DOHH2 (cell line): Measurements from ENCODE around the gene SUCO.

Source experiments
- H3F3A ChIP-seq: fragments of 200-600 bp; sonication (generic), shearing (Covaris generic); 2 replicates; pipeline ENCODE4 v1.6.0; 2016; ENCODE audit warnings: antibody characterized with exemption, mild to moderate bottlenecking; ENCODE audit not compliant: control insufficient read depth, insufficient read depth
- H3K27ac ChIP-seq: fragments of 200-600 bp; sonication (generic); 2 replicates; pipeline ENCODE4 v1.5.1; 2014; ENCODE audit warnings: low read depth, mild to moderate bottlenecking, low read length, moderate library complexity
- H3K27me3 ChIP-seq: fragments of 200-600 bp; sonication (generic); 2 replicates; pipeline ENCODE4 v1.6.1; 2014; ENCODE audit warnings: mild to moderate bottlenecking, low read length, mixed read lengths; ENCODE audit not compliant: control insufficient read depth
- H3K36me3 ChIP-seq: fragments of 200-600 bp; sonication (generic); 2 replicates; pipeline ENCODE4 v1.6.1; 2014; ENCODE audit warnings: mild to moderate bottlenecking, low read length, moderate library complexity, mixed read lengths; ENCODE audit not compliant: control insufficient read depth
- H3K4me1 ChIP-seq: fragments of 200-600 bp; sonication (generic); 2 replicates; pipeline ENCODE4 v1.6.1; 2014; ENCODE audit warnings: mild to moderate bottlenecking, low read length, mixed read lengths; ENCODE audit not compliant: control insufficient read depth
- H3K4me2 ChIP-seq: fragments of 200-600 bp; sonication (generic); 2 replicates; pipeline ENCODE4 v1.6.0; 2014; ENCODE audit warnings: mild to moderate bottlenecking, low read length, moderate library complexity
- H3K4me3 ChIP-seq: fragments of 200-600 bp; sonication (generic); 2 replicates; pipeline ENCODE4 v1.5.1; 2014; ENCODE audit warnings: mild to moderate bottlenecking, low read length, mixed read lengths
- H3K79me2 ChIP-seq: fragments of 200-600 bp; sonication (generic); 2 replicates; pipeline ENCODE4 v1.6.1; 2014; ENCODE audit warnings: mild to moderate bottlenecking, low read length, mixed read lengths; ENCODE audit not compliant: control insufficient read depth
- H3K9me2 ChIP-seq: fragments of 200-600 bp; sonication (generic); replicated peaks from 2 replicates; pipeline ENCODE4 v1.6.1; 2014; ENCODE audit warnings: mild to moderate bottlenecking, low read length, mixed read lengths; ENCODE audit not compliant: control insufficient read depth
- H3K9me3 ChIP-seq: fragments of 200-600 bp; sonication (generic); 2 replicates; pipeline ENCODE4 v1.6.1; 2014; ENCODE audit warnings: antibody characterized with exemption, low read length, mixed read lengths; ENCODE audit not compliant: control insufficient read depth, insufficient read depth
- H4K20me1 ChIP-seq: fragments of 200-600 bp; sonication (generic); 2 replicates; pipeline ENCODE4 v1.6.0; 2014; ENCODE audit warnings: low read depth, mild to moderate bottlenecking, antibody characterized with exemption, low read length, moderate library complexity; ENCODE audit not compliant: control insufficient read depth, insufficient read depth
- EZH2phosphoT487 ChIP-seq: fragments of 200-600 bp; sonication (generic); IDR thresholded peaks from 2 replicates; pipeline ENCODE4 v1.6.1; 2017; ENCODE audit warnings: borderline replicate concordance, mild to moderate bottlenecking, antibody characterized with exemption, low read length, moderate library complexity, mixed read lengths
- TF ChIP-seq, protein P1 (sequence below): fragments of 200-600 bp; sonication (generic); IDR thresholded peaks from one replicate; pipeline ENCODE4 v1.5.1; 2014; ENCODE audit warnings: antibody characterized with exemption, mild to moderate bottlenecking, low read depth, low read length; ENCODE audit not compliant: poor library complexity, severe bottlenecking

SUCO gene

DNA sequence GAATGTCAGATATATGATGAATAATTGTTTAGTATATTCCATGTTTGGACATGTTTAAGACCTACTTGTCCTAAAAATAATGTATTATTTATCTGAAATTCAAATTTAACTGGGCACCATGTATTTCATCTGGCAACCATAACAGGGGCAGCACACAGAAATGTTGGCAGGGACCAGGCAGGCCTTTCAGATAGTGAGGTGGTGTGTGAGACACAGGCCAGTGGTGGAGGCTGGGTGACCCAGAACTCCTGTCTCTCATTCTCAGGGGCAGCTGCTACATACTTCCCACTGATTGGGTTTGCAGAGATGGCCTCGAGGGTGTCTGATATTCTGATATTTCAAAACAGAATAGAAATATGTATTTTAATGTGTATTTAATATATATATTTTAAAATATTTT, 124.6 kb downstream of the SUCO start:
- H3F3A ChIP-seq = no peaks in the 10 kb centered on the region
- H3K36me3 ChIP-seq = no peaks in the 10 kb centered on the region
- H3K4me3 ChIP-seq = no peak overlapping the region
- peaks cover 16% of the 10 kb centered on the region for H3K27me3 ChIP-seq
- H3K9me3 ChIP-seq = no peaks in the 10 kb centered on the region
- no peak overlapping the region for H3K4me2 ChIP-seq
- peaks cover 4% of the 10 kb centered on the region for H3K4me1 ChIP-seq
- no peaks in the 10 kb centered on the region for H4K20me1 ChIP-seq
- no peak for TF ChIP-seq EZH2phosphoT487
- TF ChIP-seq, protein P1, sequence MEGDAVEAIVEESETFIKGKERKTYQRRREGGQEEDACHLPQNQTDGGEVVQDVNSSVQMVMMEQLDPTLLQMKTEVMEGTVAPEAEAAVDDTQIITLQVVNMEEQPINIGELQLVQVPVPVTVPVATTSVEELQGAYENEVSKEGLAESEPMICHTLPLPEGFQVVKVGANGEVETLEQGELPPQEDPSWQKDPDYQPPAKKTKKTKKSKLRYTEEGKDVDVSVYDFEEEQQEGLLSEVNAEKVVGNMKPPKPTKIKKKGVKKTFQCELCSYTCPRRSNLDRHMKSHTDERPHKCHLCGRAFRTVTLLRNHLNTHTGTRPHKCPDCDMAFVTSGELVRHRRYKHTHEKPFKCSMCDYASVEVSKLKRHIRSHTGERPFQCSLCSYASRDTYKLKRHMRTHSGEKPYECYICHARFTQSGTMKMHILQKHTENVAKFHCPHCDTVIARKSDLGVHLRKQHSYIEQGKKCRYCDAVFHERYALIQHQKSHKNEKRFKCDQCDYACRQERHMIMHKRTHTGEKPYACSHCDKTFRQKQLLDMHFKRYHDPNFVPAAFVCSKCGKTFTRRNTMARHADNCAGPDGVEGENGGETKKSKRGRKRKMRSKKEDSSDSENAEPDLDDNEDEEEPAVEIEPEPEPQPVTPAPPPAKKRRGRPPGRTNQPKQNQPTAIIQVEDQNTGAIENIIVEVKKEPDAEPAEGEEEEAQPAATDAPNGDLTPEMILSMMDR = no peak
- no peak overlapping the region for H3K27ac ChIP-seq
- no peaks in the 10 kb centered on the region for H3K9me2 ChIP-seq
- no peaks in the 10 kb centered on the region for H3K79me2 ChIP-seq

DNA sequence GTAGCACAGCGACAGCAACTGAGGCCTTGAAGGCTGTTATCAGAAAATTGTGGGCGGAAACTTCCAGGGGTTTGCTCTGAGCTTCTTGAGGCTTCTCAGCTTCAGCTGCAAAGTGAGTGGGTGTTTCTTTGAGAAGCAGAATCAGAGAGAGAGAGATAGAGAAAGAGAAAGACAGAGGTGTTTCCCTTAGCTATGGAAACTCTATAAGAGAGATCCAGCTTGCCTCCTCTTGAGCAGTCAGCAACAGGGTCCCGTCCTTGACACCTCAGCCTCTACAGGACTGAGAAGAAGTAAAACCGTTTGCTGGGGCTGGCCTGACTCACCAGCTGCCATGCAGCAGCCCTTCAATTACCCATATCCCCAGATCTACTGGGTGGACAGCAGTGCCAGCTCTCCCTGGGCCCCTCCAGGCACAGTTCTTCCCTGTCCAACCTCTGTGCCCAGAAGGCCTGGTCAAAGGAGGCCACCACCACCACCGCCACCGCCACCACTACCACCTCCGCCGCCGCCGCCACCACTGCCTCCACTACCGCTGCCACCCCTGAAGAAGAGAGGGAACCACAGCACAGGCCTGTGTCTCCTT, 126.0 kb downstream of the SUCO start, which contains the start of gene FASLG:
FASLG (plus strand) TSS at position 233 of the 583 bp plus-strand sequence; CDS start at position 332, 99 bp downstream.
- TF ChIP-seq EZH2phosphoT487 = no peak
- TF ChIP-seq, protein P1 = no peak
- Histone ChIP-seq H3F3A (no peaks in the 10 kb centered on the region), H4K20me1 (no peaks in the 10 kb centered on the region), H3K9me2 (no peaks in the 10 kb centered on the region), H3K9me3 (no peaks in the 10 kb centered on the region), H3K79me2 (no peaks in the 10 kb centered on the region), H3K36me3 (no peaks in the 10 kb centered on the region), H3K4me2 (no peak within 1 kb of the TSS), H3K4me1 (peaks cover 9% of the 10 kb centered on the region), H3K27ac (no peak within 1 kb of the TSS), H3K4me3 (no peak within 1 kb of the TSS), H3K27me3 (peaks cover 16% of the 10 kb centered on the region)

DNA sequence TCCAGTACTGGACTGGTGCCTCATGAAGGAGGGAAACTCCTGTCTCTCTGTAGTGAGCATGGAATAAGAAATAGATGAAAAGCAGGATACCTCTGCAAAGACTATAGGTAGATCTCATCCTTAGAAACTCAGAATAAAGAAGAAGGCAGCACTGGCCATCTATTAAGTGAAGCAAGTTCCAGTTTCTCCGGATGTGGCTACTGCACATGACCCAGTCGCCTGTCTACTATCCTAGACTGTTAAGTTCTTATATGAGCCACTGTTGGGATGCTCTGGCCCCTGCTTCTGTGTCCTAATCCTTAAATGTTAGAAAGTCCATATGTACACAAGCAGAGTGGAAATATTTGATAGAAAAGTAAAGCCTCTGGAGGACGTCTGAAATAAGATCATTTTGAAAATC, 128.2 kb downstream of the SUCO start:
- H3K4me2 ChIP-seq = no peak overlapping the region
- H3K36me3 ChIP-seq = no peaks in the 10 kb centered on the region
- H3F3A ChIP-seq = no peaks in the 10 kb centered on the region
- H4K20me1 ChIP-seq = no peaks in the 10 kb centered on the region
- no peak overlapping the region for H3K4me3 ChIP-seq
- H3K9me3 ChIP-seq = no peaks in the 10 kb centered on the region
- H3K9me2 ChIP-seq = no peaks in the 10 kb centered on the region
- H3K27ac ChIP-seq = no peak overlapping the region
- H3K79me2 ChIP-seq = no peaks in the 10 kb centered on the region
- peaks cover 9% of the 10 kb centered on the region for H3K4me1 ChIP-seq
- TF ChIP-seq, protein P1 = no peak
- TF ChIP-seq EZH2phosphoT487 = no peak
- 0 out of 2 replicates have a peak, but pooled peaks cover 3% of the 10 kb centered on the region for H3K27me3 ChIP-seq
